K562 (cell line): ENCODE measurements around the gene FBXW8. TPM values are rescaled to one million over a fixed set of nuclear protein-coding genes. Genes with fewer than 3 reads are reported as not detected.

Experiments used
- ATAC-seq: fragments of 200-7000 bp; cut with Tn5 transposase; 3 replicates; pipeline ENCODE4 v1.9.1; 2020; ENCODE audit warnings: moderate library complexity
- BruUV-seq: library from RNA; stranded (reverse); fragments of 400-500 nt; replicated peaks from 2 replicates; lab custom pipeline; 2021; lab: Mats Ljungman, UMichigan
- CTCF ChIA-PET: fragments of 300-600 bp; formaldehyde crosslinking; extraction: SDS; loops from one replicate; lab custom pipeline; 2021; ENCODE audit warnings: low intra/inter-chr PET ratio; lab: Yijun Ruan, JAX
- POLR2A ChIA-PET: fragments of 300-600, 350-650 bp; sonication (Branson Sonifier 250); formaldehyde crosslinking; extraction: SDS; loops from one replicate; lab custom pipeline; 2021; ENCODE audit warnings: antibody characterized with exemption, inconsistent platforms; lab: Yijun Ruan, JAX
- DNase-seq, 4 experiments: peaks; one replicate each; pipeline versions ENCODE4 v3.0.0 to v3.0.0-alpha.2; 2011 to 2018; ENCODE audit warnings: low spot score in 3 of 4, mixed read lengths in 3 of 4; ENCODE audit errors: extremely low read depth in 1 of 4
- FAIRE-seq: peaks from 2 replicates; lab custom pipeline; 2011; peaks lifted over from hg19 to GRCh38; lab: Jason Lieb, UNC
- H2AFZ ChIP-seq: 2 replicates; pipeline ENCODE4 v1.6.0; 2011; ENCODE audit warnings: low read depth, low read length, control low read depth, inconsistent platforms
- H3K27ac ChIP-seq: fragments of 200-600 bp; 3 replicates; pipeline ENCODE4 v1.8.0; 2011; ENCODE audit warnings: low read depth, mild to moderate bottlenecking, control low read depth, inconsistent platforms, low read length, moderate library complexity, mixed read lengths; ENCODE audit errors: extremely low read depth
- H3K27me3 ChIP-seq, 2 experiments: fragments of 300-600 bp in 1 of 2; 2 replicates in 1 of 2; 3 replicates in 1 of 2; pipeline versions ENCODE4 v1.6.0 to v1.8.0; 2011; ENCODE audit warnings: inconsistent platforms in 2 of 2, low read length in 2 of 2, mild to moderate bottlenecking in 1 of 2, mixed read lengths in 1 of 2, moderate library complexity in 1 of 2; ENCODE audit not compliant: control insufficient read depth in 2 of 2, insufficient read depth in 2 of 2
- H3K36me3 ChIP-seq: fragments of 300-600 bp; 3 replicates; pipeline ENCODE4 v1.8.0; 2011; ENCODE audit warnings: mild to moderate bottlenecking, low read length, inconsistent platforms; ENCODE audit not compliant: control insufficient read depth, insufficient read depth
- H3K4me1 ChIP-seq, 2 experiments: fragments of 200-600 bp in 1 of 2; replicated peaks in 1 of 2; 2 replicates in 1 of 2; 3 replicates in 1 of 2; pipeline versions ENCODE4 v1.5.1 to v1.8.0; 2011; ENCODE audit warnings: inconsistent platforms in 2 of 2, low read length in 2 of 2, mild to moderate bottlenecking in 1 of 2, mixed read lengths in 1 of 2, moderate library complexity in 1 of 2; ENCODE audit not compliant: control insufficient read depth in 2 of 2, insufficient read depth in 2 of 2
- H3K4me2 ChIP-seq: 2 replicates; pipeline ENCODE4 v1.6.1; 2011; ENCODE audit warnings: low read length, control low read depth, inconsistent platforms, mixed read lengths; ENCODE audit not compliant: insufficient read depth
- H3K4me3 ChIP-seq: fragments of 200-600 bp; sonication (generic), shearing (Covaris generic); 2 replicates; pipeline ENCODE4 v1.5.1; 2016; ENCODE audit warnings: control low read depth, inconsistent platforms
- H3K79me2 ChIP-seq: fragments of 200-600 bp; 3 replicates; pipeline ENCODE4 v1.8.0; 2011; ENCODE audit warnings: low read length, inconsistent platforms; ENCODE audit not compliant: control insufficient read depth, insufficient read depth
- H3K9ac ChIP-seq, 2 experiments: 2 replicates each; pipeline versions ENCODE4 v1.6.0 to v1.6.1; 2011; ENCODE audit warnings: low read depth in 2 of 2, low read length in 2 of 2, control low read depth in 1 of 2, inconsistent platforms in 1 of 2, mild to moderate bottlenecking in 1 of 2, mixed read lengths in 1 of 2; ENCODE audit not compliant: insufficient read depth in 1 of 2
- H3K9me1 ChIP-seq: one replicate; pipeline ENCODE4 v1.6.0; 2011; ENCODE audit warnings: inconsistent platforms, mild to moderate bottlenecking, low read length, moderate library complexity; ENCODE audit not compliant: control insufficient read depth, insufficient read depth
- H3K9me3 ChIP-seq: replicated peaks from 2 replicates; pipeline ENCODE4 v1.5.1; 2011; ENCODE audit warnings: low read depth, low read length, inconsistent platforms; ENCODE audit not compliant: control insufficient read depth, insufficient read depth
- H4K20me1 ChIP-seq: replicated peaks from 2 replicates; pipeline ENCODE4 v1.6.1; 2011; ENCODE audit warnings: low read length, inconsistent platforms, mixed read lengths; ENCODE audit not compliant: control insufficient read depth, insufficient read depth
- ADNP ChIP-seq: fragments of 200-800 bp; sonication (Bioruptor generic); IDR thresholded peaks from 2 replicates; pipeline ENCODE4 v1.6.1; 2016; ENCODE audit warnings: missing genetic modification characterization, missing compliant biosample characterization
- BMI1 ChIP-seq: fragments of 150-350 bp; IDR thresholded peaks from 2 replicates; pipeline ENCODE4 v1.6.1; 2014; ENCODE audit warnings: low read length
- CHD2 ChIP-seq: IDR thresholded peaks from 2 replicates; pipeline ENCODE4 v1.6.1; 2011; ENCODE audit warnings: low read depth, low read length
- HDAC2 ChIP-seq: fragments of 450-650 bp; IDR thresholded peaks from 2 replicates; pipeline ENCODE4 v1.6.1; 2016; ENCODE audit warnings: mild to moderate bottlenecking
- HNRNPLL ChIP-seq: fragments of 200-400 bp; formaldehyde crosslinking; IDR thresholded peaks from 2 replicates; pipeline ENCODE4 v1.6.1; 2017; ENCODE audit warnings: low read length, low read depth, mild to moderate bottlenecking; ENCODE audit not compliant: poor library complexity, severe bottlenecking
- KLF6 ChIP-seq: fragments of 250-450 bp; sonication (Bioruptor Pico); IDR thresholded peaks from 2 replicates; pipeline ENCODE4 v1.4.0; 2020; ENCODE audit warnings: mild to moderate bottlenecking, moderate library complexity, borderline replicate concordance
- POLR3G ChIP-seq: IDR thresholded peaks from 2 replicates; pipeline ENCODE4 v1.6.1; 2011; ENCODE audit not compliant: insufficient read length, insufficient replicate concordance; ENCODE audit errors: extremely low read depth
- RAD21 ChIP-seq, 2 experiments: fragments of 250-450 bp in 1 of 2; fragments of 450-650 bp in 1 of 2; sonication (Bioruptor Pico) in 1 of 2; formaldehyde crosslinking in 1 of 2; IDR thresholded peaks in 1 of 2; conservative IDR thresholded peaks in 1 of 2; 2 replicates each; pipeline versions ENCODE4 v1.4.0 to v1.8.0; 2020 to 2022; ENCODE audit warnings: mild to moderate bottlenecking in 2 of 2, moderate library complexity in 1 of 2
- SMAD2 ChIP-seq: fragments of 150-350 bp; IDR thresholded peaks from 2 replicates; pipeline ENCODE4 v1.6.1; 2014; ENCODE audit warnings: low read depth, mild to moderate bottlenecking, low read length
- TAL1 ChIP-seq: fragments of 450-650 bp; IDR thresholded peaks from 2 replicates; pipeline ENCODE4 v1.6.1; 2016; ENCODE audit warnings: mild to moderate bottlenecking
- TRIM25 ChIP-seq: fragments of 450-650 bp; IDR thresholded peaks from 2 replicates; pipeline ENCODE4 v1.7.0; 2016; ENCODE audit warnings: borderline replicate concordance
- XRCC4 ChIP-seq: IDR thresholded peaks from one replicate; pipeline ENCODE4 v1.6.1; 2011; ENCODE audit not compliant: insufficient read depth, insufficient read length; ENCODE audit errors: extremely low read depth
- ZEB2 ChIP-seq: fragments of 450-650 bp; IDR thresholded peaks from 2 replicates; pipeline ENCODE4 v1.6.1; 2016
- ZNF436 ChIP-seq: fragments of 250-450, 450-650 bp; sonication (Bioruptor Pico); formaldehyde crosslinking; IDR thresholded peaks from 2 replicates; pipeline ENCODE4 v1.7.0; 2020; ENCODE audit warnings: mild to moderate bottlenecking
- WGBS: fragments of 100-300 bp; shearing (Covaris generic); methylation state at CpG from one replicate; pipeline ENCODE4 v1.1.6; 2016; ENCODE audit warnings: low coverage, mixed read lengths; ENCODE audit not compliant: insufficient coverage; ENCODE audit errors: missing lambda C conversion rate; 5-methylcytosine and 5-hydroxymethylcytosine counted together
- in situ Hi-C: fragments of 300-500 bp; cut with MboI; formaldehyde crosslinking; loops from 4 replicates; pipeline ENCODE4 v1.15.0; 2018; ENCODE audit warnings: inconsistent platforms, mixed read lengths
- intact Hi-C: fragments of 100-400 bp; cut with micrococcal nuclease; formaldehyde crosslinking; loops from 2 replicates; pipeline ENCODE4 v1.14.2; 2022
- polyA plus RNA-seq, 8 experiments: library from polyadenylated mRNA; depleted of rRNA in 4 of 8; stranded (reverse) in 5 of 8; unstranded in 3 of 8; fragments of >200 nt; fragmentation: Nextera tagmentation in 2 of 8; fragmentation: Illumina TruSeq in 1 of 8; extraction: Ambion mirVana in 2 of 8; extraction: Trizol in 1 of 8; gene quantifications; 2 replicates each; pipeline versions ENCODE4 v1.2.1 to v1.2.3, GENCODE V29; 2011 to 2014; ENCODE audit warnings: inconsistent platforms in 1 of 8, missing spikeins in 1 of 8
- total RNA-seq, 7 experiments: library from RNA; depleted of rRNA in 6 of 7; stranded (reverse); fragments of >200 nt in 6 of 7; fragmentation: Illumina TruSeq in 2 of 7; extraction: Trizol in 2 of 7; gene quantifications; 2 replicates each; pipeline versions ENCODE4 v1.2.1 to v1.2.3, GENCODE V29; 2011 to 2021; ENCODE audit warnings: low replicate concordance in 1 of 7
- TF ChIP-seq, protein P1 (sequence below): fragments of 250-450 bp; sonication (Bioruptor Pico); IDR thresholded peaks from 2 replicates; pipeline ENCODE4 v1.5.1; 2021; ENCODE audit warnings: mild to moderate bottlenecking

The FBXW8 gene
- total and polyA plus RNA-seq, 9 of the 15 experiments (the other 6 are each of a cell fraction or from before 2014, with no cell fraction given), result 0.58 to 8.3 (median 4.4) TPM

DNA sequence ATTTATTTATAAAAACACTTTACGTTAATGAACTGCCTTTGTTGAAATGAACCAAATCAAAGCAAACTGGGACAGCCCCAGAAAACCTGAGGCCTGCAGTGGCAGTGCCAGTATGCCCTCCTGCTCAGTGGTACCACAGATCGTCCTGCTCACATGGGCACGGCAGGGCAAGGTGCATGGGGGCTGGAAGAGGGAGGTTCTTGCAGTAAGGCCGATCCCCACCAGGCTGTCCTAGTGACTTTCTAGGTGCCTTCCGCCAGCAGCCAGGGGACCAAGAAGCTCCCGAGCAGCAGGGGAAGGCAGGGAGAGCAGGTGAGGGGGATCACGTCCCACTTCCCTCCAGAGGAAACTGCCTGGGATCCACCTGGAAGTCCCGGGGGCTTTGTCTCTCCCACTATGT is 124.5 kb downstream of the FBXW8 start:
- H3K27ac ChIP-seq, result no peak overlapping the region
- POLR2A ChIA-PET, result interaction anchor here (0.7 to 2.5 kb wide), 2 partner anchors 8 to 135 kb away, joined by 3 to 9 read pairs; no protein-coding TSS in a partner anchor
- H3K36me3 ChIP-seq, result no peaks in the 10 kb centered on the region
- H3K79me2 ChIP-seq, result no peaks in the 10 kb centered on the region
- no peaks in the 10 kb centered on the region for H3K27me3 ChIP-seq
- peaks cover 8 to 50% of the 10 kb centered on the region in 2 experiments; a peak in 4 of 5 replicates for H3K4me1 ChIP-seq
- no peak overlapping the region for H2AFZ ChIP-seq
- no peak overlapping the region for H3K9ac ChIP-seq
- no peak for FAIRE-seq
- TF ChIP-seq TAL1, result no peak
- no peak for TF ChIP-seq ZEB2
- TF ChIP-seq BMI1, result no peak
- TF ChIP-seq, all 486 proteins: peak for 0
- ATAC-seq (no peak), DNase-seq (no peak)
- CTCF ChIA-PET, result no interaction called here
- Histone ChIP-seq H3K9me3 (no peaks in the 10 kb centered on the region), H3K4me2 (no peak overlapping the region), H3K9me1 (peaks cover 3% of the 10 kb centered on the region), H3K4me3 (no peak overlapping the region), H4K20me1 (no peaks in the 10 kb centered on the region)
- in situ Hi-C loops (no loop called here), intact Hi-C loops (no loop called here)
- BruUV-seq, result no TSS peak
- WGBS, result 70% methylated on average over 7 of the region's 8 CpGs

DNA sequence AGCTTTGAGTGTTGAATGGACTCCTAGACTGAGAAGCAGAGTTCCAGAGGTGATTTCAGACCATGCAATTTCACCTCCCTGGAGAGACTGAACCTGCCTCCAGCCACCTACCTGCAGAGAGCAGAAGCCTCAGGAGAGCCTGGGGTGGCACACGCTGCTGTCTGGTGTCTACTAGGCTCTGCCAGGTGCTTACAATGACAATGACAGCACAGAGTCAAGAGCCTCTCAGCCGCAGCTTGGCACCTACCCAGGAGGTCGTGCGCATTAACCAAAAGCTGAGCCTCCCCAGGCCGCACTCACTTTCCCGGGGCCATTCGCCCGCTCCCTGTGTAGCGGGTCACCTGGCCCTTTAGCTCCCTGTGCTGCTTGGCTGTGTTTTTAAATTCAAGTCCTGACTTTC is 125.3 kb downstream of the FBXW8 start:
- ChIA-PET CTCF (no interaction called here), POLR2A (interaction anchor here (2.5 kb wide), 1 partner anchor 9 kb away, joined by 9 read pairs; no protein-coding TSS in a partner anchor)
- Histone ChIP-seq H3K4me1 (peaks cover 12 to 57% of the 10 kb centered on the region in 2 experiments; a peak in 4 of 5 replicates), H3K27me3 (no peaks in the 10 kb centered on the region), H2AFZ (no peak overlapping the region), H3K4me2 (no peak overlapping the region), H4K20me1 (no peaks in the 10 kb centered on the region), H3K9me3 (no peaks in the 10 kb centered on the region), H3K36me3 (no peaks in the 10 kb centered on the region), H3K9me1 (peaks cover 2% of the 10 kb centered on the region), H3K79me2 (no peaks in the 10 kb centered on the region), H3K27ac (no peak overlapping the region), H3K9ac (no peak overlapping the region), H3K4me3 (no peak overlapping the region)
- BruUV-seq, result no TSS peak
- in situ Hi-C loops, result no loop called here
- FAIRE-seq, result no peak
- no peak for DNase-seq
- intact Hi-C loops, result no loop called here
- 89% methylated on average over 9 of the region's 9 CpGs for WGBS
- ATAC-seq, result no peak
- TF ChIP-seq HDAC2 (no peak), ZNF436 (CRISPR knock-in tag) (no peak), CHD2 (no peak), ADNP (no peak), XRCC4 (no peak), HNRNPLL (no peak), RAD21 (CRISPR knock-in tag; conservative IDR thresholded peaks at IDR 0.05 in 1 of 2, IDR thresholded peaks at IDR 0.05 in 1 of 2) (no peak), KLF6 (no peak), POLR3G (no peak), SMAD2 (no peak), TRIM25 (no peak)
- TF ChIP-seq, protein P1, sequence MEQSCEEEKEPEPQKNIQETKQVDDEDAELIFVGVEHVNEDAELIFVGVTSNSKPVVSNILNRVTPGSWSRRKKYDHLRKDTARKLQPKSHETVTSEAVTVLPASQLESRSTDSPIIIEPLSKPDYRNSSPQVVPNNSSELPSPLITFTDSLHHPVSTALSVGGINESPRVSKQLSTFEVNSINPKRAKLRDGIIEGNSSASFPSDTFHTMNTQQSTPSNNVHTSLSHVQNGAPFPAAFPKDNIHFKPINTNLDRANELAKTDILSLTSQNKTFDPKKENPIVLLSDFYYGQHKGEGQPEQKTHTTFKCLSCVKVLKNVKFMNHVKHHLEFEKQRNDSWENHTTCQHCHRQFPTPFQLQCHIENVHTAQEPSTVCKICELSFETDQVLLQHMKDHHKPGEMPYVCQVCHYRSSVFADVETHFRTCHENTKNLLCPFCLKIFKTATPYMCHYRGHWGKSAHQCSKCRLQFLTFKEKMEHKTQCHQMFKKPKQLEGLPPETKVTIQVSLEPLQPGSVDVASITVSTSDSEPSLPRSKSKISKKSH (CRISPR knock-in tag), result no peak
